GM12878 (cell line): ENCODE results near the gene EFCAB11. TPM values are rescaled to one million over a fixed set of nuclear protein-coding genes. Genes with fewer than 3 reads are reported as not detected.

ENCODE experiments used
- ATAC-seq: fragments of 200-7000 bp; cut with Tn5 transposase; 3 replicates; pipeline ENCODE4 v1.9.1; 2020; ENCODE audit warnings: mild to moderate bottlenecking, moderate library complexity
- BruUV-seq: library from RNA; stranded (reverse); fragments of 400-500 nt; replicated peaks from 2 replicates; lab custom pipeline; 2021; lab: Mats Ljungman, UMichigan
- CTCF ChIA-PET: fragments of 300-600 bp; sonication (Branson Sonifier 250); formaldehyde crosslinking; extraction: SDS; loops from one replicate; lab custom pipeline; 2021; ENCODE audit warnings: inconsistent platforms; lab: Yijun Ruan, JAX
- POLR2A ChIA-PET: fragments of 350-600 bp; formaldehyde crosslinking; extraction: SDS; loops from one replicate; lab custom pipeline; 2021; ENCODE audit warnings: inconsistent platforms; lab: Charles Lee
- RAD21 ChIA-PET: fragments of 300-600 bp; sonication (Branson Sonifier 250); formaldehyde crosslinking; loops from one replicate; lab custom pipeline; 2023; ENCODE audit warnings: antibody characterized with exemption; ENCODE audit not compliant: unreplicated experiment; lab: Charles Lee
- SMC1A ChIA-PET: fragments of 300-600 bp; sonication (Branson Sonifier 250); formaldehyde crosslinking; loops from one replicate; lab custom pipeline; 2023; ENCODE audit not compliant: unreplicated experiment, uncharacterized antibody; lab: Charles Lee
- DNase-seq: peaks from one replicate; pipeline ENCODE4 v3.0.0-alpha.2; 2011; ENCODE audit warnings: low read depth, low spot score
- FAIRE-seq: peaks from 3 replicates; lab custom pipeline; 2011; peaks lifted over from hg19 to GRCh38; lab: Jason Lieb, UNC
- H2AFZ ChIP-seq: 2 replicates; pipeline ENCODE4 v1.6.0; 2011; ENCODE audit warnings: low read depth, low read length, control low read depth; ENCODE audit not compliant: control insufficient read depth
- H3K27ac ChIP-seq: 2 replicates; pipeline ENCODE4 v1.5.1; 2011; ENCODE audit warnings: control low read depth; ENCODE audit not compliant: control insufficient read depth, insufficient read depth
- H3K27me3 ChIP-seq, 2 experiments: replicated peaks in 1 of 2; 2 replicates each; pipeline versions ENCODE4 v1.6.0 to v1.6.1; 2011; ENCODE audit warnings: low read length in 1 of 2; ENCODE audit not compliant: control insufficient read depth in 2 of 2, insufficient read depth in 2 of 2
- H3K36me3 ChIP-seq, 2 experiments: 2 replicates each; pipeline ENCODE4 v1.5.1; 2011; ENCODE audit warnings: low read length in 1 of 2; ENCODE audit not compliant: control insufficient read depth in 2 of 2, insufficient read depth in 2 of 2
- H3K4me1 ChIP-seq: 2 replicates; pipeline ENCODE4 v1.6.1; 2011; ENCODE audit warnings: mild to moderate bottlenecking, low read length, moderate library complexity, mixed read lengths; ENCODE audit not compliant: control insufficient read depth, insufficient read depth
- H3K4me2 ChIP-seq: 2 replicates; pipeline ENCODE4 v1.6.0; 2011; ENCODE audit warnings: control low read depth; ENCODE audit not compliant: control insufficient read depth, insufficient read depth
- H3K4me3 ChIP-seq: fragments of 200-600 bp; sonication (generic); 2 replicates; pipeline ENCODE4 v1.5.1; 2016
- H3K79me2 ChIP-seq: 2 replicates; pipeline ENCODE4 v1.6.0; 2011; ENCODE audit warnings: low read length; ENCODE audit not compliant: control insufficient read depth, insufficient read depth
- H3K9ac ChIP-seq: 2 replicates; pipeline ENCODE4 v1.8.0; 2011; ENCODE audit warnings: low read length, control low read depth, mixed read lengths; ENCODE audit not compliant: control insufficient read depth, insufficient read depth
- H3K9me3 ChIP-seq: replicated peaks from 3 replicates; pipeline ENCODE4 v1.5.1; 2011; ENCODE audit warnings: mild to moderate bottlenecking, low read length; ENCODE audit not compliant: control insufficient read depth, insufficient read depth
- H4K20me1 ChIP-seq: 2 replicates; pipeline ENCODE4 v1.6.0; 2011; ENCODE audit not compliant: control insufficient read depth, insufficient read depth
- FOXK2 ChIP-seq: fragments of 450-650 bp; IDR thresholded peaks from 2 replicates; pipeline ENCODE4 v1.6.1; 2017; ENCODE audit warnings: mild to moderate bottlenecking, moderate library complexity
- NRF1 ChIP-seq: conservative IDR thresholded peaks from 2 replicates; pipeline ENCODE4 v1.6.1; 2011; ENCODE audit warnings: mild to moderate bottlenecking, low read depth, low read length, improper control_type of control experiment
- SMAD1 ChIP-seq: fragments of 450-650 bp; IDR thresholded peaks from 2 replicates; pipeline ENCODE4 v1.6.1; 2018; ENCODE audit warnings: mild to moderate bottlenecking, low read depth; ENCODE audit not compliant: partially characterized antibody
- WGBS: methylation state at CpG from one replicate; pipeline ENCODE4 v1.1.6; 2016; ENCODE audit warnings: low lambda C conversion rate; ENCODE audit not compliant: insufficient replicate concordance, insufficient coverage; ENCODE audit errors: missing lambda C conversion rate; 5-methylcytosine and 5-hydroxymethylcytosine counted together
- in situ Hi-C: fragments of 300-500 bp; cut with MboI; formaldehyde crosslinking; loops from 9 replicates; pipeline ENCODE4 v1.14.3; 2018; ENCODE audit warnings: mixed read lengths
- intact Hi-C: fragments of 100-400 bp; cut with micrococcal nuclease; formaldehyde crosslinking; loops from one replicate; pipeline ENCODE4 v1.14.2; 2022; ENCODE audit not compliant: unreplicated experiment
- polyA plus RNA-seq, 11 experiments: library from polyadenylated mRNA; depleted of rRNA in 4 of 11; unstranded in 6 of 11; stranded (reverse) in 5 of 11; fragments of >200 nt; fragmentation: Nextera tagmentation in 4 of 11; fragmentation: Illumina TruSeq in 1 of 11; extraction: Ambion mirVana in 4 of 11; extraction: Trizol in 1 of 11; gene quantifications; 1 replicate in 1 of 11; 2 replicates in 10 of 11; pipeline versions ENCODE4 v1.2.1 to v1.2.3, GENCODE V29; 2011 to 2016; ENCODE audit warnings: inconsistent platforms in 2 of 11, missing spikeins in 2 of 11, low read depth in 1 of 11
- total RNA-seq, 4 experiments: library from RNA; depleted of rRNA in 3 of 4; stranded (reverse); fragments of >200 nt in 3 of 4; fragmentation: Illumina TruSeq in 1 of 4; extraction: Trizol in 1 of 4; gene quantifications; 2 replicates each; pipeline versions ENCODE4 v1.2.1 to v1.2.3, GENCODE V29; 2013 to 2021
- TF ChIP-seq, protein P1 (sequence below): fragments of 450-650 bp; IDR thresholded peaks from 2 replicates; pipeline ENCODE4 v1.6.1; 2017; ENCODE audit warnings: low read depth, mild to moderate bottlenecking, moderate library complexity
- TF ChIP-seq, protein P2 (sequence below), 3 experiments: IDR thresholded peaks in 2 of 3; conservative IDR thresholded peaks in 1 of 3; 2 replicates each; pipeline ENCODE4 v1.5.1; 2011; ENCODE audit warnings: low read depth in 3 of 3, low read length in 3 of 3, mild to moderate bottlenecking in 3 of 3, control low read depth in 2 of 3, moderate library complexity in 2 of 3, inconsistent platforms in 1 of 3, mixed read lengths in 1 of 3; ENCODE audit not compliant: control insufficient read depth in 2 of 3, insufficient read depth in 1 of 3; ENCODE audit errors: extremely low read depth in 1 of 3
- TF ChIP-seq, protein P3 (sequence below): fragments of 450-650 bp; formaldehyde crosslinking; IDR thresholded peaks from 2 replicates; pipeline ENCODE4 v1.4.0; 2020; ENCODE audit warnings: mild to moderate bottlenecking, moderate library complexity
- TF ChIP-seq, protein P4 (sequence below): IDR thresholded peaks from 2 replicates; pipeline ENCODE4 v1.6.1; 2011; ENCODE audit warnings: low read depth, mild to moderate bottlenecking, low read length, moderate library complexity, borderline replicate concordance; ENCODE audit errors: extremely low read depth
- TF ChIP-seq, protein P5 (sequence below): fragments of 450-650 bp; IDR thresholded peaks from 2 replicates; pipeline ENCODE4 v1.6.1; 2016; ENCODE audit warnings: mild to moderate bottlenecking, moderate library complexity, borderline replicate concordance

Gene EFCAB11
- total and polyA plus RNA-seq, 10 of the 15 experiments (the other 5 are each of a cell fraction or from before 2014, with no cell fraction given): 8.6 to 37.4 (median 18.0) TPM

DNA sequence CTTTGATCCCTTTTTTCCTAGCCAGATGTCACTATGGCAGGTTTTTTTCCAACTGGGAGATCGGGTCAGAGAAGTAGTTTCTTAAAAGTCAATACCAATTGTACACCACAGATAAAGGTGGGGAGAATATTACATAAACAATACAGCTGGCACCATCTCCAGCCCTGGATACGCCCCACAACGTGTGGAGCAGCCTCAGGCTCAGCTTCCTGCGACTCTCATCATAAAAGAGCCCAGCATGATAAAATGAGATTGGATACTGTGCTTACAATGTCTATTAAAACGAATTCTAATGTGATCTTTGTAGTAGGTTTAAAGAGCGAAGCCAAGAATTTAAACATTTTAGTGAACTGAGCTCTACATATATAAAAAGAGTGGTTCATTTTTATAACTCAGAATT lies 21.5 kb downstream of the EFCAB11 start (continued):
- TF ChIP-seq, protein P1, sequence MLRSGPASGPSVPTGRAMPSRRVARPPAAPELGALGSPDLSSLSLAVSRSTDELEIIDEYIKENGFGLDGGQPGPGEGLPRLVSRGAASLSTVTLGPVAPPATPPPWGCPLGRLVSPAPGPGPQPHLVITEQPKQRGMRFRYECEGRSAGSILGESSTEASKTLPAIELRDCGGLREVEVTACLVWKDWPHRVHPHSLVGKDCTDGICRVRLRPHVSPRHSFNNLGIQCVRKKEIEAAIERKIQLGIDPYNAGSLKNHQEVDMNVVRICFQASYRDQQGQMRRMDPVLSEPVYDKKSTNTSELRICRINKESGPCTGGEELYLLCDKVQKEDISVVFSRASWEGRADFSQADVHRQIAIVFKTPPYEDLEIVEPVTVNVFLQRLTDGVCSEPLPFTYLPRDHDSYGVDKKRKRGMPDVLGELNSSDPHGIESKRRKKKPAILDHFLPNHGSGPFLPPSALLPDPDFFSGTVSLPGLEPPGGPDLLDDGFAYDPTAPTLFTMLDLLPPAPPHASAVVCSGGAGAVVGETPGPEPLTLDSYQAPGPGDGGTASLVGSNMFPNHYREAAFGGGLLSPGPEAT: no peak
- TF ChIP-seq, all 136 proteins: peak for 0

DNA sequence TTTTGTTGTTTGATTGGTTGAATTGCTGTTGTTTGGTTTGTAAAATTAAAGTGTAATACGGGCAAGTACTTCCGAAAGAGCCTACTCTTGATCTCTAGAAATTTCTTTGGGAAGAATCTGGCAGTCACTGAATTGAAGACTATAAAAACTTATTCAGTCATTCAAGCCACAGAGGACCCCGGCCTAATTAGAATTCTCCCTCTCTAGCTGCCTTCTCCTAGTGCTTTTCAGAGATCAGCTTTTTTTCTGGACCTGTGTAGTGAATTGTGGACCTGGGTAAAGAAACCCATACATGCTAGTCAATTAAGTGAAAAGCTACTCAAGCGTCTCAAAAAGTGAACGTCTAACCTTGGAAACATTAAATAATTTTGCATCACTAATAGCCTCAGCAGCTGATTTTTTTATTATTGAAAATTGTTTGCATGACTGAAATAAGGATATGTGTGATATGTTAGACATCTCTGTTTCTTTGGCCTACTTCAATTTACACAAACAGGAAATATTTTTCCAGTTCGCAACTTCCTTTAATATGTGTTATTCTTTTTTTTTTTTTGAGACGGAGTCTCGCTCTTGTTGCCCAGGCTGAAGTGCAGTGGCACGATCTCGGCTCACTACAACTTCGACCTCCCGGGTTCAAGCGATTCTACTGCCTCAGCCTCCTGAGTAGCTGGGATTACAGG lies 27.2 kb downstream of the EFCAB11 start:
- Histone ChIP-seq H3K4me3 (no peak overlapping the region), H3K36me3 (no peaks in the 10 kb centered on the region), H3K27me3 (no peaks in the 10 kb centered on the region), H3K4me2 (no peak overlapping the region), H3K9me3 (no peaks in the 10 kb centered on the region), H3K79me2 (no peaks in the 10 kb centered on the region), H3K4me1 (no peaks in the 10 kb centered on the region), H2AFZ (no peak overlapping the region), H3K27ac (no peak overlapping the region), H3K9ac (no peak overlapping the region), H4K20me1 (no peaks in the 10 kb centered on the region)
- ChIA-PET CTCF (interaction anchor here (0.7 to 2.9 kb wide), 2 partner anchors 12 to 58 kb away, joined by 3 to 9 read pairs; no protein-coding TSS in a partner anchor), RAD21 (no interaction called here), SMC1A (no interaction called here), POLR2A (no interaction called here)
- intact Hi-C loops: no loop called here
- 86% methylated on average over 13 of the region's 13 CpGs for WGBS
- no peak for FAIRE-seq
- no TSS peak for BruUV-seq
- no peak for DNase-seq
- in situ Hi-C loops: no loop called here
- ATAC-seq: no peak
- TF ChIP-seq, protein P2, sequence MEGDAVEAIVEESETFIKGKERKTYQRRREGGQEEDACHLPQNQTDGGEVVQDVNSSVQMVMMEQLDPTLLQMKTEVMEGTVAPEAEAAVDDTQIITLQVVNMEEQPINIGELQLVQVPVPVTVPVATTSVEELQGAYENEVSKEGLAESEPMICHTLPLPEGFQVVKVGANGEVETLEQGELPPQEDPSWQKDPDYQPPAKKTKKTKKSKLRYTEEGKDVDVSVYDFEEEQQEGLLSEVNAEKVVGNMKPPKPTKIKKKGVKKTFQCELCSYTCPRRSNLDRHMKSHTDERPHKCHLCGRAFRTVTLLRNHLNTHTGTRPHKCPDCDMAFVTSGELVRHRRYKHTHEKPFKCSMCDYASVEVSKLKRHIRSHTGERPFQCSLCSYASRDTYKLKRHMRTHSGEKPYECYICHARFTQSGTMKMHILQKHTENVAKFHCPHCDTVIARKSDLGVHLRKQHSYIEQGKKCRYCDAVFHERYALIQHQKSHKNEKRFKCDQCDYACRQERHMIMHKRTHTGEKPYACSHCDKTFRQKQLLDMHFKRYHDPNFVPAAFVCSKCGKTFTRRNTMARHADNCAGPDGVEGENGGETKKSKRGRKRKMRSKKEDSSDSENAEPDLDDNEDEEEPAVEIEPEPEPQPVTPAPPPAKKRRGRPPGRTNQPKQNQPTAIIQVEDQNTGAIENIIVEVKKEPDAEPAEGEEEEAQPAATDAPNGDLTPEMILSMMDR (IDR thresholded peaks at IDR 0.05 in 2 of 3, conservative IDR thresholded peaks at IDR 0.05 in 1 of 3; ENCODE audit: control insufficient read depth in 2 of 3, extremely low read depth in 1 of 3, insufficient read depth in 1 of 3, low read depth in 3 of 3, low read length in 3 of 3): no peak
- TF ChIP-seq, protein P3, sequence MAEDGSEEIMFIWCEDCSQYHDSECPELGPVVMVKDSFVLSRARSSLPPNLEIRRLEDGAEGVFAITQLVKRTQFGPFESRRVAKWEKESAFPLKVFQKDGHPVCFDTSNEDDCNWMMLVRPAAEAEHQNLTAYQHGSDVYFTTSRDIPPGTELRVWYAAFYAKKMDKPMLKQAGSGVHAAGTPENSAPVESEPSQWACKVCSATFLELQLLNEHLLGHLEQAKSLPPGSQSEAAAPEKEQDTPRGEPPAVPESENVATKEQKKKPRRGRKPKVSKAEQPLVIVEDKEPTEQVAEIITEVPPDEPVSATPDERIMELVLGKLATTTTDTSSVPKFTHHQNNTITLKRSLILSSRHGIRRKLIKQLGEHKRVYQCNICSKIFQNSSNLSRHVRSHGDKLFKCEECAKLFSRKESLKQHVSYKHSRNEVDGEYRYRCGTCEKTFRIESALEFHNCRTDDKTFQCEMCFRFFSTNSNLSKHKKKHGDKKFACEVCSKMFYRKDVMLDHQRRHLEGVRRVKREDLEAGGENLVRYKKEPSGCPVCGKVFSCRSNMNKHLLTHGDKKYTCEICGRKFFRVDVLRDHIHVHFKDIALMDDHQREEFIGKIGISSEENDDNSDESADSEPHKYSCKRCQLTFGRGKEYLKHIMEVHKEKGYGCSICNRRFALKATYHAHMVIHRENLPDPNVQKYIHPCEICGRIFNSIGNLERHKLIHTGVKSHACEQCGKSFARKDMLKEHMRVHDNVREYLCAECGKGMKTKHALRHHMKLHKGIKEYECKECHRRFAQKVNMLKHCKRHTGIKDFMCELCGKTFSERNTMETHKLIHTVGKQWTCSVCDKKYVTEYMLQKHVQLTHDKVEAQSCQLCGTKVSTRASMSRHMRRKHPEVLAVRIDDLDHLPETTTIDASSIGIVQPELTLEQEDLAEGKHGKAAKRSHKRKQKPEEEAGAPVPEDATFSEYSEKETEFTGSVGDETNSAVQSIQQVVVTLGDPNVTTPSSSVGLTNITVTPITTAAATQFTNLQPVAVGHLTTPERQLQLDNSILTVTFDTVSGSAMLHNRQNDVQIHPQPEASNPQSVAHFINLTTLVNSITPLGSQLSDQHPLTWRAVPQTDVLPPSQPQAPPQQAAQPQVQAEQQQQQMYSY (CRISPR knock-in tag): no peak
- TF ChIP-seq NRF1 (no peak), FOXK2 (no peak), SMAD1 (no peak)
- TF ChIP-seq, protein P4, sequence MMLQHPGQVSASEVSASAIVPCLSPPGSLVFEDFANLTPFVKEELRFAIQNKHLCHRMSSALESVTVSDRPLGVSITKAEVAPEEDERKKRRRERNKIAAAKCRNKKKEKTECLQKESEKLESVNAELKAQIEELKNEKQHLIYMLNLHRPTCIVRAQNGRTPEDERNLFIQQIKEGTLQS: no peak
- TF ChIP-seq, protein P5, sequence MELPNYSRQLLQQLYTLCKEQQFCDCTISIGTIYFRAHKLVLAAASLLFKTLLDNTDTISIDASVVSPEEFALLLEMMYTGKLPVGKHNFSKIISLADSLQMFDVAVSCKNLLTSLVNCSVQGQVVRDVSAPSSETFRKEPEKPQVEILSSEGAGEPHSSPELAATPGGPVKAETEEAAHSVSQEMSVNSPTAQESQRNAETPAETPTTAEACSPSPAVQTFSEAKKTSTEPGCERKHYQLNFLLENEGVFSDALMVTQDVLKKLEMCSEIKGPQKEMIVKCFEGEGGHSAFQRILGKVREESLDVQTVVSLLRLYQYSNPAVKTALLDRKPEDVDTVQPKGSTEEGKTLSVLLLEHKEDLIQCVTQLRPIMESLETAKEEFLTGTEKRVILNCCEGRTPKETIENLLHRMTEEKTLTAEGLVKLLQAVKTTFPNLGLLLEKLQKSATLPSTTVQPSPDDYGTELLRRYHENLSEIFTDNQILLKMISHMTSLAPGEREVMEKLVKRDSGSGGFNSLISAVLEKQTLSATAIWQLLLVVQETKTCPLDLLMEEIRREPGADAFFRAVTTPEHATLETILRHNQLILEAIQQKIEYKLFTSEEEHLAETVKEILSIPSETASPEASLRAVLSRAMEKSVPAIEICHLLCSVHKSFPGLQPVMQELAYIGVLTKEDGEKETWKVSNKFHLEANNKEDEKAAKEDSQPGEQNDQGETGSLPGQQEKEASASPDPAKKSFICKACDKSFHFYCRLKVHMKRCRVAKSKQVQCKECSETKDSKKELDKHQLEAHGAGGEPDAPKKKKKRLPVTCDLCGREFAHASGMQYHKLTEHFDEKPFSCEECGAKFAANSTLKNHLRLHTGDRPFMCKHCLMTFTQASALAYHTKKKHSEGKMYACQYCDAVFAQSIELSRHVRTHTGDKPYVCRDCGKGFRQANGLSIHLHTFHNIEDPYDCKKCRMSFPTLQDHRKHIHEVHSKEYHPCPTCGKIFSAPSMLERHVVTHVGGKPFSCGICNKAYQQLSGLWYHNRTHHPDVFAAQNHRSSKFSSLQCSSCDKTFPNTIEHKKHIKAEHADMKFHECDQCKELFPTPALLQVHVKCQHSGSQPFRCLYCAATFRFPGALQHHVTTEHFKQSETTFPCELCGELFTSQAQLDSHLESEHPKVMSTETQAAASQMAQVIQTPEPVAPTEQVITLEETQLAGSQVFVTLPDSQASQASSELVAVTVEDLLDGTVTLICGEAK: no peak
